ENCODE data around the gene OPCML.

OPCML gene

GRCh38 chr11:133497477-133498140, 34.7 kb downstream of the OPCML start:
- no peak for DNase-seq (ENCODE audit: low read depth)
- H3K4me3 ChIP-seq (ENCODE audit: control insufficient read depth, low read depth, low read length) = no peak overlapping the region
- no peak for TF ChIP-seq CTCF (IDR thresholded peaks at IDR 0.05; ENCODE audit: control insufficient read depth, insufficient read depth, low read depth, low read length, missing control alignments)

GRCh38 chr11:133492895-133493294, 39.4 kb downstream of the OPCML start:
- no peak overlapping the region for H3K4me3 ChIP-seq (ENCODE audit: control insufficient read depth, low read depth, low read length)
- TF ChIP-seq CTCF (IDR thresholded peaks at IDR 0.05; ENCODE audit: control insufficient read depth, insufficient read depth, low read depth, low read length, missing control alignments) = no peak
- no peak for DNase-seq (ENCODE audit: low read depth)

- no peak for TF ChIP-seq CTCF (IDR thresholded peaks at IDR 0.05; ENCODE audit: control insufficient read depth, insufficient read depth, low read depth, low read length, missing control alignments)
- H3K4me3 ChIP-seq (ENCODE audit: control insufficient read depth, low read depth, low read length) = no peak overlapping the region
- DNase-seq (ENCODE audit: low read depth) = no peak
Observed at GRCh38 chr11:133491680-133492383, 40.5 kb downstream of the OPCML start.

GRCh38 chr11:133480722-133481121, 51.6 kb downstream of the OPCML start:
- no peak for TF ChIP-seq CTCF (IDR thresholded peaks at IDR 0.05; ENCODE audit: control insufficient read depth, insufficient read depth, low read depth, low read length, missing control alignments)
- no peak overlapping the region for H3K4me3 ChIP-seq (ENCODE audit: control insufficient read depth, low read depth, low read length)
- DNase-seq (ENCODE audit: low read depth) = no peak

GRCh38 chr11:133479209-133479608, 53.1 kb downstream of the OPCML start:
- no peak for TF ChIP-seq CTCF (IDR thresholded peaks at IDR 0.05; ENCODE audit: control insufficient read depth, insufficient read depth, low read depth, low read length, missing control alignments)
- no peak overlapping the region for H3K4me3 ChIP-seq (ENCODE audit: control insufficient read depth, low read depth, low read length)
- DNase-seq (ENCODE audit: low read depth) = no peak

GRCh38 chr11:133477251-133477625, 55.1 kb downstream of the OPCML start:
- no peak for TF ChIP-seq CTCF (IDR thresholded peaks at IDR 0.05; ENCODE audit: control insufficient read depth, insufficient read depth, low read depth, low read length, missing control alignments)
- H3K4me3 ChIP-seq (ENCODE audit: control insufficient read depth, low read depth, low read length) = no peak overlapping the region
- DNase-seq (ENCODE audit: low read depth) = no peak

All from AG09309 (cell line).